Measurements from ENCODE around the gene PARP14.

PARP14 gene

DNA sequence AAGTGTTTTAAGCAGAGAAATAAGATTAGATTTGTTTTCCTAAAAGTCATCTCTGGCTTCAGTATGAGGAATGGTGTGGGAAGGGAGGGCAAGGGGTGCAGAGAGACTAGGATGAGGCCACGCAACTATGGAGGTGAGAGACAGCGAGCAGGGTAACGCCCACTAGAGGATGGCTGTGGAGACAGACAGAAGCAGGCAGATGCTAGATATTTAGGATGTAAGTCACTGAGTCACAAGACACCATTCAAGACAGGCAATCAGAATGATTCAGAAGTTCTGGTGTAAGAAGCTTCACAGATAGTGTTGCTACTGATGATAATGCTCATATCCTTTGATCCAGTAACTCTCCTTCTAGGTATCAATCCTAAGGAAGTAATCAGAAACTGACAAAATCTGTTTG, 93.9 kb downstream of the PARP14 start:
- DNase-seq: no peak

DNA sequence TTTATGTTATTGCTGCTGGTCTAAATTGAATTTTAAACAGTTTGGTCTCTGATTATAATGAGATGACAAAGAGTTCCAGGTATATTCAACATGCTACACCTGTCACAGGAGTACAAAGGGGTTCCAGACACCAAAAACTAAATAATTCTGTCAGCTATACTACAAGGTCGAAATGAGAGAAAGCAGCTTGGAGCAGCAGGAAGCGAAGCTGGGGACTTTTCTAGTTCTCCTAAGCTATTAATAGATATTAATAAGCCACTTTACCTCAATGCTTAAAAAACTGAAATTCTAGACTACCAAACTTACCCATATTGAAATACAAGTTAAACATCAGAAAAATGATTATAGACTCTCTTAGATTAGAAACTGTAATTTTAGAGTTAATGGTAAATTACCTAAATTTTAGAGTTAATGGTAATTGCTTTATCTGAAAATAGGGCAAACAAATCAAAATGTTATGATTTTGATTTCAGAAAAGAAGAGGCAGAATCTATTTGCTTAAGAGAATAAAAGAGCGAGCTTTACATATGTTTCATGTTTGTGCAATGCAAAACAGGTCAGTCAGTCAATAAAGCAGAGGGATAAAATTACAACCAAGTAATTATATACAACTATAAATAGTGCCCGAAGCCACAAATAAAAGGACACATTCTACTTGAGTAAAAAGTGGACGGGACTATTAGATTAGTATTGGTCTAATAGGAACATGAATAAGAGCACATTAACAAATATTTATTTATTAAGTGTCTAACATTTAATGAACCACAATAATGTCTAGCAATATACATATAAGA, 96.2 kb downstream of the PARP14 start:
- no peak for DNase-seq

DNA sequence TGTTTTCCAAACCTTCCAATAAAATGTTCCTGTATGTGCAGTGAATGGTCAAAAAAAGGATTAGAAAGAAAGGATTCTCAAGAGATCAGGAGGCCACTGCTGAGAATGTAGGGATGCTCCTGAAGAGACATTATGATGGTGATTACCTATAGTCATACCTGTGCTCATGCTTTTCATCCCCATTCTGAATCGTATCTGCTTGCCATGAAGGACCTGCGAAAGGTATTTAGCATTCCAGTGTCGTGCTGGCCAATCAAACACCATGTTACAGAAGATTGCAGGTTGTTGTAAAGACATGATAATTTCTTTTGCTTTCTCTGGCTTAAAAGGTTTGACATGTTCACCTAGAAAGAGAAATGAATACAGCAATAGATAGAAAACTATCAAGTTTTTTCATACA, 96.9 kb downstream of the PARP14 start:
- no peak for DNase-seq
